Measurements from ENCODE around the gene NAT9. TPM values are rescaled to one million over a fixed set of nuclear protein-coding genes. Genes with fewer than 3 reads are reported as not detected.

The NAT9 gene
- total and polyA plus RNA-seq, 2 experiments from 2014 or later: 37.3 to 37.5 TPM

DNA sequence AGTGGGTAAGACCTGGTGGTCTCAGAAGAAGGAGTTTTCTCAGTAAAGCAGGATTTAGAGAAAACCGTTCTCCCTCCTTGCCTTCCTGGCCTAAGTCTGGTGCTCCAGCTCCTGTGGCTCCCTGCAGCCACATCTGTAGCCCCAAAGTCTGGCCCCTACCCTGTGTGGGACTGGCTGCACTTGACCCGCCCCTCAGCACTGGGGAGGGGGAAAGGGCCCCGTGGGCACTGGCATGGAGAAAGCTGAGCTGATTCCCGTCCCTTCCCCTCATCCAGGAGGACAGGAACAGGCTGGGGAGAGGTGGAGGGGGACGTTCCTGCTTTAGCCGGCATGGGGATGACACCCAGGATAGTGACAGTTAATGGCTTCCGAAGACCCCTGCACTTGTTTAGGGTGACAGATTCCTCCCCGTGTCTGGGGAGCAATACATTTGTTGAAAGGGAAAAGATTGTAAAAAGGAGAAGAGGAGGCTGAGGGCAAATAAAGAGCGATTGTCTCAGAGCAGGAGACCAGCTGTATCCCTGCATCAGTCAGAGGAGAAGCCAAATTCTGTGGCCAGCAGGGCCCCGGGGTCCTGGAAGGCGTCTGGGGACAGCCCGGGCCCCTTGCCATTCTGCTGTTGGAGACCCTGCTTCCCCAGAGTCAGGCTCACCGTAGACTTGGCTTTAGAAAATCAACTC lies 45.6 kb upstream of the NAT9 start:
- H3K27ac Mint-ChIP-seq: no peak overlapping the region
- Histone ChIP-seq H4K20me1 (replicated peaks; ENCODE audit: insufficient read depth) (peaks cover 4% of the 10 kb centered on the region), H2AFZ (no peak overlapping the region), H3K4me3 (no peak overlapping the region), H3F3A (replicated peaks; ENCODE audit: low read depth) (no peaks in the 10 kb centered on the region), H3K36me3 (ENCODE audit: insufficient read depth) (no peaks in the 10 kb centered on the region), H3K27me3 (ENCODE audit: insufficient read depth) (no peaks in the 10 kb centered on the region), H3K4me1 (ENCODE audit: insufficient read depth) (no peaks in the 10 kb centered on the region), H3K9me2 (ENCODE audit: insufficient read depth) (no peaks in the 10 kb centered on the region), H3K79me2 (replicated peaks; ENCODE audit: insufficient read depth) (no peaks in the 10 kb centered on the region), H3K27ac (ENCODE audit: low read depth) (no peak overlapping the region), H3K4me2 (no peak overlapping the region)
- H3K4me3 Mint-ChIP-seq: no peak overlapping the region
- TF ChIP-seq, protein P1, sequence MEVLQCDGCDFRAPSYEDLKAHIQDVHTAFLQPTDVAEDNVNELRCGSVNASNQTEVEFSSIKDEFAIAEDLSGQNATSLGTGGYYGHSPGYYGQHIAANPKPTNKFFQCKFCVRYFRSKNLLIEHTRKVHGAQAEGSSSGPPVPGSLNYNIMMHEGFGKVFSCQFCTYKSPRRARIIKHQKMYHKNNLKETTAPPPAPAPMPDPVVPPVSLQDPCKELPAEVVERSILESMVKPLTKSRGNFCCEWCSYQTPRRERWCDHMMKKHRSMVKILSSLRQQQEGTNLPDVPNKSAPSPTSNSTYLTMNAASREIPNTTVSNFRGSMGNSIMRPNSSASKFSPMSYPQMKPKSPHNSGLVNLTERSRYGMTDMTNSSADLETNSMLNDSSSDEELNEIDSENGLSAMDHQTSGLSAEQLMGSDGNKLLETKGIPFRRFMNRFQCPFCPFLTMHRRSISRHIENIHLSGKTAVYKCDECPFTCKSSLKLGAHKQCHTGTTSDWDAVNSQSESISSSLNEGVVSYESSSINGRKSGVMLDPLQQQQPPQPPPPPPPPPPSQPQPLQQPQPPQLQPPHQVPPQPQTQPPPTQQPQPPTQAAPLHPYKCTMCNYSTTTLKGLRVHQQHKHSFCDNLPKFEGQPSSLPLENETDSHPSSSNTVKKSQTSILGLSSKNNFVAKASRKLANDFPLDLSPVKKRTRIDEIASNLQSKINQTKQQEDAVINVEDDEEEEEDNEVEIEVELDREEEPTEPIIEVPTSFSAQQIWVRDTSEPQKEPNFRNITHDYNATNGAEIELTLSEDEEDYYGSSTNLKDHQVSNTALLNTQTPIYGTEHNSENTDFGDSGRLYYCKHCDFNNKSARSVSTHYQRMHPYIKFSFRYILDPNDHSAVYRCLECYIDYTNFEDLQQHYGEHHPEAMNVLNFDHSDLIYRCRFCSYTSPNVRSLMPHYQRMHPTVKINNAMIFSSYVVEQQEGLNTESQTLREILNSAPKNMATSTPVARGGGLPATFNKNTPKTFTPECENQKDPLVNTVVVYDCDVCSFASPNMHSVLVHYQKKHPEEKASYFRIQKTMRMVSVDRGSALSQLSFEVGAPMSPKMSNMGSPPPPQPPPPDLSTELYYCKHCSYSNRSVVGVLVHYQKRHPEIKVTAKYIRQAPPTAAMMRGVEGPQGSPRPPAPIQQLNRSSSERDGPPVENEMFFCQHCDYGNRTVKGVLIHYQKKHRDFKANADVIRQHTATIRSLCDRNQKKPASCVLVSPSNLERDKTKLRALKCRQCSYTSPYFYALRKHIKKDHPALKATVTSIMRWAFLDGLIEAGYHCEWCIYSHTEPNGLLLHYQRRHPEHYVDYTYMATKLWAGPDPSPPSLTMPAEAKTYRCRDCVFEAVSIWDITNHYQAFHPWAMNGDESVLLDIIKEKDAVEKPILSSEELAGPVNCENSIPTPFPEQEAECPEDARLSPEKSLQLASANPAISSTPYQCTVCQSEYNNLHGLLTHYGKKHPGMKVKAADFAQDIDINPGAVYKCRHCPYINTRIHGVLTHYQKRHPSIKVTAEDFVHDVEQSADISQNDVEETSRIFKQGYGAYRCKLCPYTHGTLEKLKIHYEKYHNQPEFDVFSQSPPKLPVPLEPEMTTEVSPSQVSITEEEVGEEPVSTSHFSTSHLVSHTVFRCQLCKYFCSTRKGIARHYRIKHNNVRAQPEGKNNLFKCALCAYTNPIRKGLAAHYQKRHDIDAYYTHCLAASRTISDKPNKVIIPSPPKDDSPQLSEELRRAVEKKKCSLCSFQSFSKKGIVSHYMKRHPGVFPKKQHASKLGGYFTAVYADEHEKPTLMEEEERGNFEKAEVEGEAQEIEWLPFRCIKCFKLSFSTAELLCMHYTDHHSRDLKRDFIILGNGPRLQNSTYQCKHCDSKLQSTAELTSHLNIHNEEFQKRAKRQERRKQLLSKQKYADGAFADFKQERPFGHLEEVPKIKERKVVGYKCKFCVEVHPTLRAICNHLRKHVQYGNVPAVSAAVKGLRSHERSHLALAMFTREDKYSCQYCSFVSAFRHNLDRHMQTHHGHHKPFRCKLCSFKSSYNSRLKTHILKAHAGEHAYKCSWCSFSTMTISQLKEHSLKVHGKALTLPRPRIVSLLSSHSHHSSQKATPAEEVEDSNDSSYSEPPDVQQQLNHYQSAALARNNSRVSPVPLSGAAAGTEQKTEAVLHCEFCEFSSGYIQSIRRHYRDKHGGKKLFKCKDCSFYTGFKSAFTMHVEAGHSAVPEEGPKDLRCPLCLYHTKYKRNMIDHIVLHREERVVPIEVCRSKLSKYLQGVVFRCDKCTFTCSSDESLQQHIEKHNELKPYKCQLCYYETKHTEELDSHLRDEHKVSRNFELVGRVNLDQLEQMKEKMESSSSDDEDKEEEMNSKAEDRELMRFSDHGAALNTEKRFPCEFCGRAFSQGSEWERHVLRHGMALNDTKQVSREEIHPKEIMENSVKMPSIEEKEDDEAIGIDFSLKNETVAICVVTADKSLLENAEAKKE (CRISPR knock-in tag; IDR thresholded peaks at IDR 0.05): no peak
- TF ChIP-seq, protein P2, sequence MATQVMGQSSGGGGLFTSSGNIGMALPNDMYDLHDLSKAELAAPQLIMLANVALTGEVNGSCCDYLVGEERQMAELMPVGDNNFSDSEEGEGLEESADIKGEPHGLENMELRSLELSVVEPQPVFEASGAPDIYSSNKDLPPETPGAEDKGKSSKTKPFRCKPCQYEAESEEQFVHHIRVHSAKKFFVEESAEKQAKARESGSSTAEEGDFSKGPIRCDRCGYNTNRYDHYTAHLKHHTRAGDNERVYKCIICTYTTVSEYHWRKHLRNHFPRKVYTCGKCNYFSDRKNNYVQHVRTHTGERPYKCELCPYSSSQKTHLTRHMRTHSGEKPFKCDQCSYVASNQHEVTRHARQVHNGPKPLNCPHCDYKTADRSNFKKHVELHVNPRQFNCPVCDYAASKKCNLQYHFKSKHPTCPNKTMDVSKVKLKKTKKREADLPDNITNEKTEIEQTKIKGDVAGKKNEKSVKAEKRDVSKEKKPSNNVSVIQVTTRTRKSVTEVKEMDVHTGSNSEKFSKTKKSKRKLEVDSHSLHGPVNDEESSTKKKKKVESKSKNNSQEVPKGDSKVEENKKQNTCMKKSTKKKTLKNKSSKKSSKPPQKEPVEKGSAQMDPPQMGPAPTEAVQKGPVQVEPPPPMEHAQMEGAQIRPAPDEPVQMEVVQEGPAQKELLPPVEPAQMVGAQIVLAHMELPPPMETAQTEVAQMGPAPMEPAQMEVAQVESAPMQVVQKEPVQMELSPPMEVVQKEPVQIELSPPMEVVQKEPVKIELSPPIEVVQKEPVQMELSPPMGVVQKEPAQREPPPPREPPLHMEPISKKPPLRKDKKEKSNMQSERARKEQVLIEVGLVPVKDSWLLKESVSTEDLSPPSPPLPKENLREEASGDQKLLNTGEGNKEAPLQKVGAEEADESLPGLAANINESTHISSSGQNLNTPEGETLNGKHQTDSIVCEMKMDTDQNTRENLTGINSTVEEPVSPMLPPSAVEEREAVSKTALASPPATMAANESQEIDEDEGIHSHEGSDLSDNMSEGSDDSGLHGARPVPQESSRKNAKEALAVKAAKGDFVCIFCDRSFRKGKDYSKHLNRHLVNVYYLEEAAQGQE (IDR thresholded peaks at IDR 0.05; ENCODE audit: unreplicated experiment): no peak
- TF ChIP-seq JUNB (IDR thresholded peaks at IDR 0.05; ENCODE audit: unreplicated experiment) (no peak), CREB1 (CRISPR knock-in tag; IDR thresholded peaks at IDR 0.05; ENCODE audit: low read depth) (no peak), POLR2AphosphoS5 (IDR thresholded peaks at IDR 0.05; ENCODE audit: low read depth) (no peak), ZNF331 (CRISPR knock-in tag; IDR thresholded peaks at IDR 0.05; ENCODE audit: low read depth) (no peak), EZH2 (IDR thresholded peaks at IDR 0.05; ENCODE audit: low read depth, unreplicated experiment) (no peak), STAT1 (IDR thresholded peaks at IDR 0.05; ENCODE audit: unreplicated experiment) (no peak), ZNF114 (CRISPR knock-in tag; IDR thresholded peaks at IDR 0.05) (no peak)
- TF ChIP-seq, protein P3, sequence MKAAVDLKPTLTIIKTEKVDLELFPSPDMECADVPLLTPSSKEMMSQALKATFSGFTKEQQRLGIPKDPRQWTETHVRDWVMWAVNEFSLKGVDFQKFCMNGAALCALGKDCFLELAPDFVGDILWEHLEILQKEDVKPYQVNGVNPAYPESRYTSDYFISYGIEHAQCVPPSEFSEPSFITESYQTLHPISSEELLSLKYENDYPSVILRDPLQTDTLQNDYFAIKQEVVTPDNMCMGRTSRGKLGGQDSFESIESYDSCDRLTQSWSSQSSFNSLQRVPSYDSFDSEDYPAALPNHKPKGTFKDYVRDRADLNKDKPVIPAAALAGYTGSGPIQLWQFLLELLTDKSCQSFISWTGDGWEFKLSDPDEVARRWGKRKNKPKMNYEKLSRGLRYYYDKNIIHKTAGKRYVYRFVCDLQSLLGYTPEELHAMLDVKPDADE (IDR thresholded peaks at IDR 0.05): no peak
- TF ChIP-seq, protein P4, sequence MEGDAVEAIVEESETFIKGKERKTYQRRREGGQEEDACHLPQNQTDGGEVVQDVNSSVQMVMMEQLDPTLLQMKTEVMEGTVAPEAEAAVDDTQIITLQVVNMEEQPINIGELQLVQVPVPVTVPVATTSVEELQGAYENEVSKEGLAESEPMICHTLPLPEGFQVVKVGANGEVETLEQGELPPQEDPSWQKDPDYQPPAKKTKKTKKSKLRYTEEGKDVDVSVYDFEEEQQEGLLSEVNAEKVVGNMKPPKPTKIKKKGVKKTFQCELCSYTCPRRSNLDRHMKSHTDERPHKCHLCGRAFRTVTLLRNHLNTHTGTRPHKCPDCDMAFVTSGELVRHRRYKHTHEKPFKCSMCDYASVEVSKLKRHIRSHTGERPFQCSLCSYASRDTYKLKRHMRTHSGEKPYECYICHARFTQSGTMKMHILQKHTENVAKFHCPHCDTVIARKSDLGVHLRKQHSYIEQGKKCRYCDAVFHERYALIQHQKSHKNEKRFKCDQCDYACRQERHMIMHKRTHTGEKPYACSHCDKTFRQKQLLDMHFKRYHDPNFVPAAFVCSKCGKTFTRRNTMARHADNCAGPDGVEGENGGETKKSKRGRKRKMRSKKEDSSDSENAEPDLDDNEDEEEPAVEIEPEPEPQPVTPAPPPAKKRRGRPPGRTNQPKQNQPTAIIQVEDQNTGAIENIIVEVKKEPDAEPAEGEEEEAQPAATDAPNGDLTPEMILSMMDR (conservative IDR thresholded peaks at IDR 0.05; ENCODE audit: low read depth in 2 of 2): no peak
- peaks cover 4% of the 10 kb centered on the region for H3K4me1 Mint-ChIP-seq
- peaks cover 19% of the 10 kb centered on the region for H3K27me3 Mint-ChIP-seq (ENCODE audit: insufficient read depth, low read depth, poor library complexity)
- ATAC-seq (no peak), DNase-seq (ENCODE audit: low spot score) (no peak)
- 0 out of 3 replicates have a peak, but pooled peaks cover 3% of the 10 kb centered on the region for H3K36me3 Mint-ChIP-seq (ENCODE audit: low read depth)
- no peaks in the 10 kb centered on the region for H3K9me3 Mint-ChIP-seq
